ENCODE measurements around the gene DPPA5. TPM values are rescaled to one million over a fixed set of nuclear protein-coding genes. Genes with fewer than 3 reads are reported as not detected.
"Not testable (repeated sequence)": the region's sequence is repeated elsewhere in the genome, so short reads cannot be mapped to it uniquely, and the experiment has no call there.

Gene DPPA5
- total RNA-seq, 1 donor from 2014 or later = not detected

DNA sequence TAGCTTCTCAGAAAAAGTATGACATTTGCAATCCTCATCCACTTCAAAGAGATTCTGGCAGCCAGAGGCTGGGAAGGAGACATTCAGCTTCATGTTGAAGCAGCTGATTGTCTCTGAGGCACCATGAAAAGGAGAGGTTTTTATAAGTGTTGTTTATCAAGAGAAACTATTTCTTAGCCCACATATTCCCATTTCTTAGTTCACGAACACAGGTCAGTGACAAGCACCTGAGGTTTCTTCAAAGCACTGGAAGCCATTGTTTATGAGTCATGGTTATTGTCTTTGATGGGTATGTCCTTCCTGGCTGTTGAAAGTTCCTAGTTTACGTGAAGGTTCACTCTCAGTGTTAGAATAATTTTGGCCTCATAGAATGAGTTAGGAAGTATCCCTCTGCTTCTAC lies 37.6 kb upstream of the DPPA5 start:
- Mint-ChIP-seq H3K4me1 (ENCODE audit: low read depth) (peaks cover 1% of the 10 kb centered on the region), H3K36me3 (ENCODE audit: insufficient read depth) (no peaks in the 10 kb centered on the region), H3K4me3 (ENCODE audit: low read depth) (no peak overlapping the region), H3K9me3 (ENCODE audit: low read depth) (no peaks in the 10 kb centered on the region), H3K27ac (no peak overlapping the region), H3K27me3 (peaks cover 17% of the 10 kb centered on the region)
- DNase-seq (ENCODE audit: low spot score, unreplicated experiment) = no peak
- TF ChIP-seq, protein P1, sequence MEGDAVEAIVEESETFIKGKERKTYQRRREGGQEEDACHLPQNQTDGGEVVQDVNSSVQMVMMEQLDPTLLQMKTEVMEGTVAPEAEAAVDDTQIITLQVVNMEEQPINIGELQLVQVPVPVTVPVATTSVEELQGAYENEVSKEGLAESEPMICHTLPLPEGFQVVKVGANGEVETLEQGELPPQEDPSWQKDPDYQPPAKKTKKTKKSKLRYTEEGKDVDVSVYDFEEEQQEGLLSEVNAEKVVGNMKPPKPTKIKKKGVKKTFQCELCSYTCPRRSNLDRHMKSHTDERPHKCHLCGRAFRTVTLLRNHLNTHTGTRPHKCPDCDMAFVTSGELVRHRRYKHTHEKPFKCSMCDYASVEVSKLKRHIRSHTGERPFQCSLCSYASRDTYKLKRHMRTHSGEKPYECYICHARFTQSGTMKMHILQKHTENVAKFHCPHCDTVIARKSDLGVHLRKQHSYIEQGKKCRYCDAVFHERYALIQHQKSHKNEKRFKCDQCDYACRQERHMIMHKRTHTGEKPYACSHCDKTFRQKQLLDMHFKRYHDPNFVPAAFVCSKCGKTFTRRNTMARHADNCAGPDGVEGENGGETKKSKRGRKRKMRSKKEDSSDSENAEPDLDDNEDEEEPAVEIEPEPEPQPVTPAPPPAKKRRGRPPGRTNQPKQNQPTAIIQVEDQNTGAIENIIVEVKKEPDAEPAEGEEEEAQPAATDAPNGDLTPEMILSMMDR (IDR thresholded peaks at IDR 0.05; ENCODE audit: unreplicated experiment) = no peak

DNA sequence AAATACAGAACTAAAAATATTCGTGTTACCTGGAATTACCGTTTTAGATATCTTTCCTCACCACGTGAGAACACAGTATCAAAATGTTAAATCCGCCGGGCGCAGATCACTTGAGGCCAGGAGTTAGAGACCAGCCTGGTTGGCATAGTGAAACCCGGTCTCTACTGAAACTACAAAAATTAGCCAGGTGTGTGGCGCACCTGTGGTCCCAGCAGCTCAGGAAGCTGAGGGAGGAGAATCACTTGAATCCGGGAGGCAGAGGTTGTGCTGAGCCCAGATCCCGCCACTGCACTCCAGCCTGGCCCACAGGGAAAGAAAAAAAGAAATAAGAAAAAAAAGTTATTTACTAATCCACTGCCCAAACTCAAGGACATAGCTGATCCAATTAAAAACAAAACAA lies 35.8 kb upstream of the DPPA5 start:
- H3K4me1 Mint-ChIP-seq (ENCODE audit: low read depth) = peaks cover 1% of the 10 kb centered on the region
- peaks cover 17% of the 10 kb centered on the region for H3K27me3 Mint-ChIP-seq
- no peaks in the 10 kb centered on the region for H3K36me3 Mint-ChIP-seq (ENCODE audit: insufficient read depth)
- H3K4me3 Mint-ChIP-seq (ENCODE audit: low read depth) = no peak overlapping the region
- no peak for DNase-seq (ENCODE audit: low spot score, unreplicated experiment)
- no peaks in the 10 kb centered on the region for H3K9me3 Mint-ChIP-seq (ENCODE audit: low read depth)
- TF ChIP-seq, protein P1 (IDR thresholded peaks at IDR 0.05; ENCODE audit: unreplicated experiment) = no peak
- H3K27ac Mint-ChIP-seq = no peak overlapping the region

DNA sequence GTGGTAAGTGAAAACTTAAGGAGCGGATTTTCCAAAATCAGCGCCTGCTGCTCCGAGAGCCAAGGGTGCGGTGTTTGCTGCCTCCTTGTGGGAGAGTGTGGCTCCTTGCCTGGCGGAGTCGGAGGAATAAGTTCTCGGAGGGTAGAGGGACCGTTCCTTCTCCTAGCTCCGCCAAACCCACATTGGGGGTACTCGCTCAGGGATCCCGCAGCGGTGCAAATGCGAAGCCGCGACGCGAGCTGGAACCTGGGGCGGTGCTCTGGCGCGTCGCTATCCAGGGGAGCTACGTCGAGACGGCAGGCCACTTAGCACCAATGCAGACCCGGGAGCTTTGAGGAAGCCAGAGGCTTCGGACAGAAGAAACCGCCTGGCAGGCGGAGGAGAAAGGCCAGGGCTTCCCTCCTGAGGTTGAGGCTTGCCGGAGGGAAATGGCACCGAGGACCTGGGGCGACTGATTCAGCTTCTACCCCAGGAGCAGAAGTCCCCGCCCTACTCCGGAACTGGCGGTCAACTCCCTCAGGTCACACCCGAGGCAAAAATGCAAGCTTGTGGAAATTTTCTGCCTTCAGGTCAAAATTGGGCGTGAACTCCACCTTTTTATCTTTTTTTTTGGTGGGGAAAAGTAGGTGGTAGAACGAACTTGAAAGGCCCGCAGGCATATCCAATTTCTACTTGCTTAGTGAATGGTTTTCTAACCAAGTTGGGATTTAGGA lies 34.9 kb upstream of the DPPA5 start:
- peak; percentile 37 for DNase-seq (ENCODE audit: low spot score, unreplicated experiment)
- Mint-ChIP-seq H3K27ac (peak overlapping the region; percentile 71), H3K9me3 (ENCODE audit: low read depth) (no peaks in the 10 kb centered on the region)

DNA sequence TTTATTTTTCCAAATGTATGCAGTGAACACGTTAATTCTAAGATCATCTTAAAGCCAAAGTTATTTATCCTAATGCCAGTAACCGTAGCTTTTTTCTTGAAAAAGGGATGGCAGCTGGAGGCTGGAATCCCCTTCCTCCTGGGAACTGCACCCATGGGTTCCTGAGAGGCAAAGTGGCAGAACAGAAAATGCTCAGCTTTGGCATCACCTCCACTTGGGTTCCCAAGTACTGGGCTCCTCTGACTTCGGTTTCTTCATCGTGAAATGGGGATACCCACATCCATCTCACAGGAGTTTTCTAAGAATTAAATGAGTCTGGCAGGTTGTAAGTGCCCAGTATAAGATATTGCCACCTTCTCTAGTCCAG lies 34.3 kb upstream of the DPPA5 start:
- Mint-ChIP-seq H3K4me1 (ENCODE audit: low read depth) (peaks cover 1% of the 10 kb centered on the region), H3K27me3 (peaks cover 17% of the 10 kb centered on the region), H3K9me3 (ENCODE audit: low read depth) (no peaks in the 10 kb centered on the region), H3K36me3 (ENCODE audit: insufficient read depth) (no peaks in the 10 kb centered on the region), H3K27ac (no peak overlapping the region), H3K4me3 (ENCODE audit: low read depth) (peak overlapping the region; percentile 76)
- no peak for DNase-seq (ENCODE audit: low spot score, unreplicated experiment)
- TF ChIP-seq, protein P1 (IDR thresholded peaks at IDR 0.05; ENCODE audit: unreplicated experiment) = no peak

More for the DNA sequence above, 34.9 kb upstream of the DPPA5 start:
- TF ChIP-seq, protein P1 (IDR thresholded peaks at IDR 0.05; ENCODE audit: unreplicated experiment) = peak; percentile 58
- Mint-ChIP-seq H3K4me1 (ENCODE audit: low read depth) (peaks cover 1% of the 10 kb centered on the region), H3K36me3 (ENCODE audit: insufficient read depth) (no peaks in the 10 kb centered on the region), H3K27me3 (peaks cover 17% of the 10 kb centered on the region), H3K4me3 (ENCODE audit: low read depth) (peak overlapping the region; percentile 76)

DNA sequence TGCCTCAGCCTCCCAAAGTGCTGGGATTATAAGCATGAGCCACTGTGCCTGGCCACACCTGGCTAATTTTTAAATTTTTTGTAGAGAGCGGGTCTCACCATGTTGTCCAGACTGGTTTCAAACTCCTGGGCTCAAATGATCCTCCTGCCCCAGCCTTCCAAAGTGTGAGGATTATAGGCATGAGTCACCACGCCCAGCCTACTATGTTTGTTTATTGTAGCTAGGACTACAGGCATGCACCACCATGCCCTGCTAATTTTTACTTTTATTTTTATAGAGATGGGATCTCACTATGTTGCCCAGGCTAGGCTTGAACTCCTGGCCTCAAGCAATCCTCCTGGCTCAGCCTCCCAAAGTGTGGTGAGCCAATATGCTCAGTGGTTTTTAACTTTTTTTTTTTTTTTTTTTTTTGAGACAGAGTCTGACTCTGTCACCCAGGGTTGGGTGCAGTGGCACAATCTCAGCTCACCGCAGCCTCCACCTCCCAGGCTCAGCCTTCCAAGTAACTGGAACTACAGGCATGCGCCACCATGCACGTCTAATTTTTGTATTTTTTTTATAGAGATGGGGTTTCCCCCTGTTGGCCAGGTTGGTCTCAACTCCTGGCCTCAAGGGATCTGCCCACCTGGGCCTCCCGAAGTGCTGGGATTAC lies 28.5 kb upstream of the DPPA5 start:
- TF ChIP-seq, protein P1 (IDR thresholded peaks at IDR 0.05; ENCODE audit: unreplicated experiment) = no peak
- no peaks in the 10 kb centered on the region for H3K36me3 Mint-ChIP-seq (ENCODE audit: insufficient read depth)
- H3K4me1 Mint-ChIP-seq (ENCODE audit: low read depth) = no peaks in the 10 kb centered on the region
- no peaks in the 10 kb centered on the region for H3K9me3 Mint-ChIP-seq (ENCODE audit: low read depth)
- DNase-seq (ENCODE audit: low spot score, unreplicated experiment) = no peak
- H3K4me3 Mint-ChIP-seq (ENCODE audit: low read depth) = no peak overlapping the region
- H3K27ac Mint-ChIP-seq = no peak overlapping the region
- H3K27me3 Mint-ChIP-seq = no peaks in the 10 kb centered on the region

DNA sequence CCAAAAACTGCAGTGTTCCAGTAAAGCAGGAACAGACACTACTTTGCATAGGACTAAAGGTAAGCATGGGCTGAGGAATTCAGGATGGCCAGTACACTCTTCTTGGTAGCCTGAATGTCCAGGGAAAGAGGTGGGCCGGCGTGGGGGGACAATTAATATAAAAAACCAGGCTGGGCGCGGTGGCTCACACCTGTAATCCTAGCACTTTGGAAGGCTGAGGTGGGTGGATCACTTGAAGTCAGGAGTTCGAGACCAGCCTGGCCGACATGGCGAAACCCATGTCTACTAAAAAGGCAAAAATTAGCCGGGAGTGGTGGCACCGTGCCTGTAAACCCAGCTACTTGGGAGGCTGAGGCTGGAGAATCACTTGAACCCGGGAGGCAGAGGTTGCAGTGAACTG lies 27.5 kb upstream of the DPPA5 start:
- not testable (repeated sequence) for H3K9me3 Mint-ChIP-seq (ENCODE audit: low read depth); H3K27me3 Mint-ChIP-seq; H3K27ac Mint-ChIP-seq; H3K36me3 Mint-ChIP-seq (ENCODE audit: insufficient read depth); DNase-seq (ENCODE audit: low spot score, unreplicated experiment); H3K4me3 Mint-ChIP-seq (ENCODE audit: low read depth); H3K4me1 Mint-ChIP-seq (ENCODE audit: low read depth)

Data from progenitor cell of endocrine pancreas (in vitro differentiated cells).